ENCODE results near the gene PDLIM5. TPM values are rescaled to one million over a fixed set of nuclear protein-coding genes. Genes with fewer than 3 reads are reported as not detected.

The PDLIM5 gene
- total RNA-seq, 4 donors from 2014 or later: 77.7 to 128 (median 109) TPM

DNA sequence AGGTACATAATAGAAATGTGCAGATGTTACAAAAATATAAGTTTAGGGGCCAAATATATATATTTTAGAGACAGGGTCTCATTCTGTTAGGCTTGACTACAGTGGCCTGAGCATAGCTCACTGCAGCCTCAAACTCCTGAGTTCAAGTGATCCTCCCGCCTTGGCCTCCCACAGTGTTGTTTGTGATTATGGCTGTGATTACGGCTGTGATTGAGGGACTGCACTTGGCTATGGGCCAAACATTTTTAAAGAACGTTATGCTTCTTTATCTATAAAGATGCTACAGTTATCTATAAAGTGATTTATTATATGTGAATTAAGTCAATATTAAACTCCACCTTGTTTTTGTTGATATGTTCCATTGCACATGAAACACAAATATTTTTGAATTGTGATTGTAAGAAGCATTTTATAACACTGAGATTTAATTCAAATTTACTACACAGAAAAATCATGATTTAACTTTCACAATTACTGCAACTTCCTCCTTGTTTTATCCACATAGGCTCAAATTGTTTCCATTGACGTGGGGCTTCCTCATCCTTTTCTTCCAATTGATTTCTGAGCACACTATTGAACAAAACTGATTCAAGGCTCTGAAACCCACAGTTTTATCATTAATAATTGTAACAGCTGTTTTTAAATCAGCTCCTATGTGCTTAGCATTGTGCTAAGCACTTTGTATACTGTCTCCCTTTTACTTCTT is 237.6 kb downstream of the PDLIM5 start:
- Histone ChIP-seq H3K4me1 (no peaks in the 10 kb centered on the region), H3K4me3 (replicated peaks in 1 of 3) (no peak overlapping the region), H3K27ac (no peak overlapping the region), H3K27me3 (no peaks in the 10 kb centered on the region), H3K36me3 (no peaks in the 10 kb centered on the region), H3K9me3 (no peaks in the 10 kb centered on the region)
- intact Hi-C loops (cut with DNase I): no loop called here
- 71 to 83% methylated on average over 4 of the region's 4 CpGs for WGBS, 2 donors
- DNase-seq: no peak
- TF ChIP-seq CTCF (IDR thresholded peaks at IDR 0.05): no peak
- no peak for TF ChIP-seq POLR2A (IDR thresholded peaks at IDR 0.05)

DNA sequence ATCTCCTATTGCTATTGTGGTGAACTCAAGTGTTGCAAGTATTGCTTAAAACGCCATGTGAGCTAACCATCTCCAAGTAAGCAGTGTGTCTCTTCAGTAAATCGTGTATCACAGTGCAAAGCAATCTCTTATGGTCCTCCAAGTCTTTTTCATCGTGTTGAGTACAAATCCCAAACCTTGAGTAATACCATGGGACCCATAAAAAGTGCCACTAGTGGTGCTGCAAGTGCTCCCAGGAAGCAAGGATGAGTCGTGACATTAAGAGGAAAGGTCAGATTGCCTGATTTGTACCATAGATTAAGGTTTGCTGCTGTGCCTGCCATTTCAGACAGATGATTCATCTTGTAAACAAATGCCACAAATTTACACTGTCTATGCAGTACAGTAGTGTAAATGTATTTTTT is 239.1 kb downstream of the PDLIM5 start:
- intact Hi-C loops (cut with DNase I): no loop called here
- DNase-seq: no peak
- TF ChIP-seq CTCF (IDR thresholded peaks at IDR 0.05): no peak

DNA sequence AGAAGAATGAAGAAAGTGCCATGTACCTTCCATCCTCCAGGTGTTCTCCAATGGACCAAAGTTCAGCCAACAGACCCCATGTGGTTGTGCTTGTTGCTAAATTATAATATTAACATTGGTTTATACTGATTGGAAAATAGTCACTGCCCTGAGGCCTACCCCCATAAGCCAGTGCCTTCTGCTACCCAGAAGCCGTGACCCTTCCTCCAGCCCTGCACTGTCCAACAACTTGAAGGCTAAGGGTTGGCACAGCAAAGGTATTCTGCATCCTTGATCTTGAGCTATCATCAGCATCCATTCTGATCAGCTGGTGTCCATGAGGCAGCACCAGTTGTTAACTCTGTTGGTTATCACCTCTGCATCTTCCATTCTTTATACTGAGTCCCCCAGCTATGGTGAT is 239.8 kb downstream of the PDLIM5 start:
- H3K27me3 ChIP-seq: no peaks in the 10 kb centered on the region
- 100% methylated on average over 1 of the region's 1 CpG for WGBS, 2 donors
- DNase-seq: no peak
- no peaks in the 10 kb centered on the region for H3K36me3 ChIP-seq
- intact Hi-C loops (cut with DNase I): no loop called here
- no peak overlapping the region for H3K4me3 ChIP-seq (replicated peaks in 1 of 3)
- H3K9me3 ChIP-seq: no peaks in the 10 kb centered on the region
- no peaks in the 10 kb centered on the region for H3K4me1 ChIP-seq
- H3K27ac ChIP-seq: no peak overlapping the region
- TF ChIP-seq CTCF (IDR thresholded peaks at IDR 0.05): no peak
- TF ChIP-seq POLR2A (IDR thresholded peaks at IDR 0.05): no peak

More for the DNA sequence above, 239.1 kb downstream of the PDLIM5 start:
- 68 to 75% methylated on average over 4 of the region's 4 CpGs for WGBS, 2 donors
- H3K27me3 ChIP-seq: no peaks in the 10 kb centered on the region
- H3K36me3 ChIP-seq: no peaks in the 10 kb centered on the region
- no peaks in the 10 kb centered on the region for H3K4me1 ChIP-seq
- H3K9me3 ChIP-seq: no peaks in the 10 kb centered on the region
- no peak overlapping the region for H3K4me3 ChIP-seq (replicated peaks in 1 of 3)
- H3K27ac ChIP-seq: no peak overlapping the region

GRCh38 chr4:94695384-94695783 is 243.6 kb downstream of the PDLIM5 start:
- Histone ChIP-seq H3K9me3 (no peaks in the 10 kb centered on the region), H3K4me1 (no peaks in the 10 kb centered on the region), H3K27ac (no peak overlapping the region), H3K4me3 (replicated peaks in 1 of 3) (no peak overlapping the region), H3K27me3 (no peaks in the 10 kb centered on the region), H3K36me3 (no peaks in the 10 kb centered on the region)
- no peak for DNase-seq
- WGBS, 2 donors: 84 to 92% methylated on average over 4 of the region's 4 CpGs
- TF ChIP-seq POLR2A (IDR thresholded peaks at IDR 0.05): no peak
- TF ChIP-seq CTCF (IDR thresholded peaks at IDR 0.05): no peak
- intact Hi-C loops (cut with DNase I): no loop called here

- H3K4me3 ChIP-seq (replicated peaks in 1 of 3): no peak overlapping the region
- no peaks in the 10 kb centered on the region for H3K36me3 ChIP-seq
- intact Hi-C loops (cut with DNase I): no loop called here
- TF ChIP-seq POLR2A (IDR thresholded peaks at IDR 0.05) (no peak), CTCF (IDR thresholded peaks at IDR 0.05) (no peak)
- DNase-seq: no peak
- H3K4me1 ChIP-seq: no peaks in the 10 kb centered on the region
- no peaks in the 10 kb centered on the region for H3K9me3 ChIP-seq
- H3K27me3 ChIP-seq: no peaks in the 10 kb centered on the region
- H3K27ac ChIP-seq: no peak overlapping the region
Observed at GRCh38 chr4:94698187-94698586, 246.4 kb downstream of the PDLIM5 start.

Measured in thyroid gland (tissue), 4 donors.